ENCODE results near the gene ESPN. TPM values are rescaled to one million over a fixed set of nuclear protein-coding genes. Genes with fewer than 3 reads are reported as not detected.

ESPN gene
- total RNA-seq, 4 donors from 2014 or later, result 40.2 to 368 (median 157) TPM

DNA sequence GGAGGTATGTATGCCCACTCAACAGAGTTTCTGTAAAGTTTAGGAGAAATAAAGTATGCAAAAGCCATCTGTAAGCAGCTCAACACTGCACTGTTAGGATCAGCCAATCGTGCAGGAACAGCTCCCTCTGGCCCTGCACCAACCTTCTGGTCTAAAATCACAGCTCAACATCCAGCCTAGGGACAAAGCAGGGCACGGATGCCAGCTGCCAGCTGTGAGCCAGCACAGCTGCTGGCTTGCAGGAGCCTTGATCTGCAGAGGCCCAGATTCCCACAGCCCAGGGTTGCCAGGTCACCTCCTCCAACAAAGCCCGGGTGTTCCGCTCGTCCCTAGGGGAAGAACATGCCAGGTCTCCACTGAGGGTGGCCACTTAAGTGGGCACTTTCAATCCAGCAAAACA is 39.6 kb upstream of the ESPN start:
- Histone ChIP-seq H3K36me3 (no peaks in the 10 kb centered on the region), H3K4me1 (peaks cover 0 to 8% (median 4%) of the 10 kb centered on the region in 4 donors), H3K27me3 (no peaks in the 10 kb centered on the region), H3K27ac (peak overlapping the region; percentile 64 to 74 (median 68)), H3K4me3 (no peak overlapping the region), H3K9me3 (no peaks in the 10 kb centered on the region)
- intact Hi-C loops (cut with DNase I; ENCODE audit: low total_unique reads), result no loop called here
- 74% methylated on average over 5 of the region's 5 CpGs; no CpG with 5 or more reads in 1 of the 2 donors for WGBS, 2 donors (ENCODE audit: low coverage in 1 of 2)
- in situ Hi-C loops (cut with MboI; ENCODE audit: low pct_ligation_motif_present in 1 of 4, low pct_unique_long_range_greater_than_20kb in 1 of 4, low sequenced_read_pairs in 3 of 4), result no loop called here
- DNase-seq, result no peak
- TF ChIP-seq POLR2AphosphoS5 (IDR thresholded peaks at IDR 0.05) (peak in 1 of 3 donors; percentile 16), POLR2A (IDR thresholded peaks at IDR 0.05) (no peak)

- in situ Hi-C loops (cut with MboI; ENCODE audit: low pct_ligation_motif_present in 1 of 4, low pct_unique_long_range_greater_than_20kb in 1 of 4, low sequenced_read_pairs in 3 of 4), result no loop called here
- no peaks in the 10 kb centered on the region for H3K27me3 ChIP-seq
- H3K4me1 ChIP-seq, result peaks cover 0 to 8% (median 4%) of the 10 kb centered on the region in 4 donors
- WGBS, 2 donors (ENCODE audit: low coverage in 1 of 2), result 76% methylated on average over 21 of the region's 22 CpGs; no CpG with 5 or more reads in 1 of the 2 donors
- no peaks in the 10 kb centered on the region for H3K9me3 ChIP-seq
- H3K27ac ChIP-seq, result peak overlapping the region; percentile 64 to 74 (median 68)
- intact Hi-C loops (cut with DNase I; ENCODE audit: low total_unique reads), result no loop called here
- no peaks in the 10 kb centered on the region for H3K36me3 ChIP-seq
- TF ChIP-seq POLR2A (IDR thresholded peaks at IDR 0.05) (no peak), POLR2AphosphoS5 (IDR thresholded peaks at IDR 0.05) (peak in 2 of 3 donors; percentile 41 to 48)
- no peak overlapping the region for H3K4me3 ChIP-seq
- peak; percentile 25 for DNase-seq
Observed at GRCh38 chr1:6385488-6386191, 38.9 kb upstream of the ESPN start.

DNA sequence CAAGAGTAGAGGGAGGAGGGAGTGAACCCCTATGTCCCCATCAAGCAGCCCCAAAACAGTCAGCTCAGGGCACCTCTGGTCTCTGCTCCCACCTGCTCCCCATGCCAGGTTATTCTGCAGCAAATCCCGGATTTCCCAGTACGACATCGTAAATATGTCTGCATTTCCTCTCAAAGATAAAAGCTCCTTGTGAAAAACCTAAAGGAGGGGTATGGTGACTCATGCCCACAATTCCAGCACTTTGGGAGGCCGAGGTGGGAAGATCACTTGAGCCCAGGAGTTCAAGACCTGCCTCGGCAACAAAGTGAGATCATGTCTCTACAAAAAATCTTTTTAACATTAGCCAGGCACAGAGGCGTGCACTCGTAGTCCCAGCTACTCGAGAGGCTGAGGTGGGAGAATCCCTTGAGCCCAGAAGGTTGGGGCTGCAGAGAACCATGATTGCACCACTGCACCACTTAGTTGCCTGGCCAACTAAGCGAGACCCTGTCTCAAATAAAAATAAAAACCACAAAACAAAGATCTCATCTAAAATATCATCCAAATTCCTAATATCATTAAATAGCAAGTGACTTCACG is 38.1 kb upstream of the ESPN start:
- TF ChIP-seq POLR2AphosphoS5 (IDR thresholded peaks at IDR 0.05) (no peak), EP300 (IDR thresholded peaks at IDR 0.05; ENCODE audit: low read depth) (no peak), POLR2A (IDR thresholded peaks at IDR 0.05) (no peak)
- TF ChIP-seq, protein P1, sequence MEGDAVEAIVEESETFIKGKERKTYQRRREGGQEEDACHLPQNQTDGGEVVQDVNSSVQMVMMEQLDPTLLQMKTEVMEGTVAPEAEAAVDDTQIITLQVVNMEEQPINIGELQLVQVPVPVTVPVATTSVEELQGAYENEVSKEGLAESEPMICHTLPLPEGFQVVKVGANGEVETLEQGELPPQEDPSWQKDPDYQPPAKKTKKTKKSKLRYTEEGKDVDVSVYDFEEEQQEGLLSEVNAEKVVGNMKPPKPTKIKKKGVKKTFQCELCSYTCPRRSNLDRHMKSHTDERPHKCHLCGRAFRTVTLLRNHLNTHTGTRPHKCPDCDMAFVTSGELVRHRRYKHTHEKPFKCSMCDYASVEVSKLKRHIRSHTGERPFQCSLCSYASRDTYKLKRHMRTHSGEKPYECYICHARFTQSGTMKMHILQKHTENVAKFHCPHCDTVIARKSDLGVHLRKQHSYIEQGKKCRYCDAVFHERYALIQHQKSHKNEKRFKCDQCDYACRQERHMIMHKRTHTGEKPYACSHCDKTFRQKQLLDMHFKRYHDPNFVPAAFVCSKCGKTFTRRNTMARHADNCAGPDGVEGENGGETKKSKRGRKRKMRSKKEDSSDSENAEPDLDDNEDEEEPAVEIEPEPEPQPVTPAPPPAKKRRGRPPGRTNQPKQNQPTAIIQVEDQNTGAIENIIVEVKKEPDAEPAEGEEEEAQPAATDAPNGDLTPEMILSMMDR (IDR thresholded peaks at IDR 0.05), result no peak
- Histone ChIP-seq H3K9me3 (no peaks in the 10 kb centered on the region), H3K36me3 (no peaks in the 10 kb centered on the region), H3K27ac (peak overlapping the region; percentile 64 to 74 (median 68)), H3K4me3 (no peak overlapping the region), H3K27me3 (no peaks in the 10 kb centered on the region), H3K4me1 (peaks cover 0 to 10% (median 4%) of the 10 kb centered on the region in 4 donors)
- intact Hi-C loops (cut with DNase I; ENCODE audit: low total_unique reads), result no loop called here
- 68 to 74% methylated on average over 8 to 10 of the region's 10 CpGs for WGBS, 2 donors (ENCODE audit: low coverage in 1 of 2)
- in situ Hi-C loops (cut with MboI; ENCODE audit: low pct_ligation_motif_present in 1 of 4, low pct_unique_long_range_greater_than_20kb in 1 of 4, low sequenced_read_pairs in 3 of 4), result no loop called here
- DNase-seq, result no peak

GRCh38 chr1:6389971-6390370 is 34.6 kb upstream of the ESPN start:
- Histone ChIP-seq H3K27me3 (no peaks in the 10 kb centered on the region), H3K4me1 (peaks cover 8 to 28% (median 22%) of the 10 kb centered on the region in 4 donors), H3K36me3 (no peaks in the 10 kb centered on the region), H3K27ac (no peak overlapping the region), H3K9me3 (no peaks in the 10 kb centered on the region), H3K4me3 (no peak overlapping the region)
- DNase-seq, result no peak
- intact Hi-C loops (cut with DNase I; ENCODE audit: low total_unique reads), result no loop called here
- 80 to 91% methylated on average over 1 to 9 of the region's 9 CpGs for WGBS, 2 donors (ENCODE audit: low coverage in 1 of 2)
- in situ Hi-C loops (cut with MboI; ENCODE audit: low pct_ligation_motif_present in 1 of 4, low pct_unique_long_range_greater_than_20kb in 1 of 4, low sequenced_read_pairs in 3 of 4), result no loop called here
- TF ChIP-seq POLR2A (IDR thresholded peaks at IDR 0.05) (no peak), POLR2AphosphoS5 (IDR thresholded peaks at IDR 0.05) (no peak), EP300 (IDR thresholded peaks at IDR 0.05; ENCODE audit: low read depth) (no peak)
- TF ChIP-seq, protein P1 (IDR thresholded peaks at IDR 0.05), result no peak

Data from transverse colon (tissue), 4 donors.